PC-9 (cell line): ENCODE measurements around the gene CBL. TPM values are rescaled to one million over a fixed set of nuclear protein-coding genes. Genes with fewer than 3 reads are reported as not detected.
A peak's percentile ranks its signal among the peaks of the same experiment; 100 is the strongest.

Experiments used
- BruUV-seq: library from RNA; stranded (reverse); fragments of 400-500 nt; replicated peaks from 2 replicates; lab custom pipeline; 2021; lab: Mats Ljungman, UMichigan
- CTCF ChIA-PET: fragments of 300-600 bp; sonication (Branson Sonifier 250); formaldehyde crosslinking; loops from one replicate; lab custom pipeline; 2022; ENCODE audit warnings: antibody characterized with exemption; lab: Charles Lee
- POLR2A ChIA-PET: fragments of 300-600 bp; sonication (Branson Sonifier 250); formaldehyde crosslinking; loops from one replicate; lab custom pipeline; 2022; ENCODE audit warnings: antibody characterized with exemption; ENCODE audit not compliant: unreplicated experiment; lab: Charles Lee
- DNase-seq, 2 experiments: peaks; one replicate each; pipeline versions ENCODE4 v3.0.0 to v3.0.0-alpha.2; 2015 to 2022; ENCODE audit warnings: mixed read lengths in 1 of 2
- H2AFZ ChIP-seq: fragments of 200-600 bp; sonication (generic); 2 replicates; pipeline ENCODE4 v1.8.1; 2017; ENCODE audit warnings: antibody characterized with exemption
- H3F3A ChIP-seq: fragments of 200-600 bp; sonication (generic); 2 replicates; pipeline ENCODE4 v1.8.1; 2017; ENCODE audit warnings: antibody characterized with exemption, mild to moderate bottlenecking, low read depth; ENCODE audit not compliant: insufficient read depth
- H3K27ac ChIP-seq: fragments of 200-600 bp; sonication (generic); 2 replicates; pipeline ENCODE4 v1.6.1; 2016; ENCODE audit warnings: mixed run types
- H3K27me3 ChIP-seq: fragments of 200-600 bp; sonication (generic); 2 replicates; pipeline ENCODE4 v1.6.1; 2016; ENCODE audit warnings: low read depth, mixed run types; ENCODE audit not compliant: insufficient read depth
- H3K36me3 ChIP-seq: fragments of 200-600 bp; sonication (generic); 2 replicates; pipeline ENCODE4 v1.6.1; 2016; ENCODE audit warnings: low read depth, mixed run types
- H3K4me1 ChIP-seq: fragments of 200-600 bp; sonication (generic); replicated peaks from 2 replicates; pipeline ENCODE4 v1.6.1; 2016; ENCODE audit warnings: mixed run types; ENCODE audit not compliant: insufficient read depth
- H3K4me2 ChIP-seq: fragments of 200-600 bp; sonication (generic); 2 replicates; pipeline ENCODE4 v1.6.1; 2017; ENCODE audit warnings: mixed run types
- H3K4me3 ChIP-seq: fragments of 200-600 bp; sonication (generic); 2 replicates; pipeline ENCODE4 v1.6.1; 2016; ENCODE audit warnings: mixed run types
- H3K79me2 ChIP-seq: fragments of 200-600 bp; sonication (generic); 2 replicates; pipeline ENCODE4 v1.6.1; 2017; ENCODE audit warnings: low read depth, mixed run types
- H3K9me2 ChIP-seq: fragments of 200-600 bp; sonication (generic); 2 replicates; pipeline ENCODE4 v1.8.1; 2017; ENCODE audit warnings: mild to moderate bottlenecking; ENCODE audit not compliant: insufficient read depth
- H3K9me3 ChIP-seq: fragments of 200-600 bp; sonication (generic); 2 replicates; pipeline ENCODE4 v1.8.1; 2016; ENCODE audit warnings: low read depth; ENCODE audit not compliant: insufficient read depth
- H4K20me1 ChIP-seq: fragments of 200-600 bp; sonication (generic); 2 replicates; pipeline ENCODE4 v1.8.1; 2017; ENCODE audit not compliant: insufficient read depth
- EZH2 ChIP-seq: fragments of 200-600 bp; sonication (generic); IDR thresholded peaks from 2 replicates; pipeline ENCODE4 v1.8.0; 2017; ENCODE audit warnings: antibody characterized with exemption, low read depth
- intact Hi-C: fragments of 100-400 bp; cut with micrococcal nuclease; formaldehyde crosslinking; loops from one replicate; pipeline ENCODE4 v1.10.0; 2022; ENCODE audit not compliant: unreplicated experiment
- total RNA-seq: library from RNA; stranded (reverse); gene quantifications from 2 replicates; pipeline ENCODE4 v1.2.3, GENCODE V29; 2021
- TF ChIP-seq, protein P1 (sequence below): fragments of 200-600 bp; sonication (generic); conservative IDR thresholded peaks from 2 replicates; pipeline ENCODE4 v1.6.1; 2017; ENCODE audit warnings: mixed run types, antibody characterized with exemption, mild to moderate bottlenecking, moderate library complexity

Gene CBL
- total RNA-seq, 1 experiment from 2014 or later: 32.9 TPM

DNA sequence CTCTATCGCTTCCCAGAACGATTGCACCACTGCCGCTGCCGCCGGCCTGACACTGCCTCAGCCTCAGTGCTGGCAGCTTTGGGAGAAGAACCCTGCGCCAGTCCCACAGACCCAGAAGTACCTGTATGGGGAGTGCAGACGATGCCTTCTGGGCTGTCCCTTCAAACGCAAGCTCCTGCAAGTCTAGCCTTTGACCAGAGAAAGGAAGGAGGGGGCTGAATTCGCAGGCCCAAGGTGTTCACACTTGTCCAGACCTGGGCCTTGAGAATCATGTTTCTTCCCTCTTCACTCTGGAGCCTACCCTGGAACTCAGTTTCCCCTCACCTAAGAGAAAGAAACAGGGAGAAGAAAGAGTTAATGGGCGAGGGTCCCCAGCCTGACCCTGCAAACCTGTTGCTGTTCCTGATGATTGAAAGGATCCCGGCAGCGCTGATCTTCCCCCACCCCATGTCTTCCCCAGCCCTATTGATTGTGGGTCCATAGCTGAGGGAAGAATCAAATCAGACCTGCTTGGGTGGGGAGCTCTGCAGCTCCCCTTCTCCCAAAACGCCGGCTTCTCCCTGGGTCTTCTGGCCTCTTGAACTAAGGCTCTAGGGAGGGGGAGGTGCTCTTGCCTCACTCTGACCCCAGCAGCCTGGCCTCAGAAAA, 111.6 kb downstream of the CBL start:
- no peaks in the 10 kb centered on the region for H3K9me3 ChIP-seq
- H4K20me1 ChIP-seq: no peaks in the 10 kb centered on the region
- CTCF ChIA-PET: interaction anchor here (0.6 to 0.9 kb wide), 3 partner anchors 149 to 256 kb away, joined by 3 to 5 read pairs (median 4); partner anchors contain the start of gene DPAGT1
- H3F3A ChIP-seq: peaks cover 23% of the 10 kb centered on the region; the same call in 1 of the 2 replicates
- no peak overlapping the region for H3K4me3 ChIP-seq
- DNase-seq: no peak
- H3K4me2 ChIP-seq: peak overlapping the region; percentile 56
- H3K36me3 ChIP-seq: no peaks in the 10 kb centered on the region
- TSS peak; percentile 21 for BruUV-seq
- H3K27me3 ChIP-seq: peaks cover 20% of the 10 kb centered on the region
- H3K27ac ChIP-seq: no peak overlapping the region
- TF ChIP-seq, protein P1, sequence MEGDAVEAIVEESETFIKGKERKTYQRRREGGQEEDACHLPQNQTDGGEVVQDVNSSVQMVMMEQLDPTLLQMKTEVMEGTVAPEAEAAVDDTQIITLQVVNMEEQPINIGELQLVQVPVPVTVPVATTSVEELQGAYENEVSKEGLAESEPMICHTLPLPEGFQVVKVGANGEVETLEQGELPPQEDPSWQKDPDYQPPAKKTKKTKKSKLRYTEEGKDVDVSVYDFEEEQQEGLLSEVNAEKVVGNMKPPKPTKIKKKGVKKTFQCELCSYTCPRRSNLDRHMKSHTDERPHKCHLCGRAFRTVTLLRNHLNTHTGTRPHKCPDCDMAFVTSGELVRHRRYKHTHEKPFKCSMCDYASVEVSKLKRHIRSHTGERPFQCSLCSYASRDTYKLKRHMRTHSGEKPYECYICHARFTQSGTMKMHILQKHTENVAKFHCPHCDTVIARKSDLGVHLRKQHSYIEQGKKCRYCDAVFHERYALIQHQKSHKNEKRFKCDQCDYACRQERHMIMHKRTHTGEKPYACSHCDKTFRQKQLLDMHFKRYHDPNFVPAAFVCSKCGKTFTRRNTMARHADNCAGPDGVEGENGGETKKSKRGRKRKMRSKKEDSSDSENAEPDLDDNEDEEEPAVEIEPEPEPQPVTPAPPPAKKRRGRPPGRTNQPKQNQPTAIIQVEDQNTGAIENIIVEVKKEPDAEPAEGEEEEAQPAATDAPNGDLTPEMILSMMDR: no peak
- no peak for TF ChIP-seq EZH2
- peaks cover 44% of the 10 kb centered on the region for H3K4me1 ChIP-seq
- no peaks in the 10 kb centered on the region for H3K9me2 ChIP-seq
- no peaks in the 10 kb centered on the region for H3K79me2 ChIP-seq
- intact Hi-C loops: loop anchor here (5.0 kb wide), 3 partner anchors 110 to 405 kb away; partner anchors contain the start of genes CBL and DPAGT1
- H2AFZ ChIP-seq: no peak overlapping the region
- POLR2A ChIA-PET: interaction anchor here (0.6 kb wide), 3 partner anchors 334 to 804 kb away, joined by 6 to 31 read pairs (median 14); no protein-coding TSS in a partner anchor

DNA sequence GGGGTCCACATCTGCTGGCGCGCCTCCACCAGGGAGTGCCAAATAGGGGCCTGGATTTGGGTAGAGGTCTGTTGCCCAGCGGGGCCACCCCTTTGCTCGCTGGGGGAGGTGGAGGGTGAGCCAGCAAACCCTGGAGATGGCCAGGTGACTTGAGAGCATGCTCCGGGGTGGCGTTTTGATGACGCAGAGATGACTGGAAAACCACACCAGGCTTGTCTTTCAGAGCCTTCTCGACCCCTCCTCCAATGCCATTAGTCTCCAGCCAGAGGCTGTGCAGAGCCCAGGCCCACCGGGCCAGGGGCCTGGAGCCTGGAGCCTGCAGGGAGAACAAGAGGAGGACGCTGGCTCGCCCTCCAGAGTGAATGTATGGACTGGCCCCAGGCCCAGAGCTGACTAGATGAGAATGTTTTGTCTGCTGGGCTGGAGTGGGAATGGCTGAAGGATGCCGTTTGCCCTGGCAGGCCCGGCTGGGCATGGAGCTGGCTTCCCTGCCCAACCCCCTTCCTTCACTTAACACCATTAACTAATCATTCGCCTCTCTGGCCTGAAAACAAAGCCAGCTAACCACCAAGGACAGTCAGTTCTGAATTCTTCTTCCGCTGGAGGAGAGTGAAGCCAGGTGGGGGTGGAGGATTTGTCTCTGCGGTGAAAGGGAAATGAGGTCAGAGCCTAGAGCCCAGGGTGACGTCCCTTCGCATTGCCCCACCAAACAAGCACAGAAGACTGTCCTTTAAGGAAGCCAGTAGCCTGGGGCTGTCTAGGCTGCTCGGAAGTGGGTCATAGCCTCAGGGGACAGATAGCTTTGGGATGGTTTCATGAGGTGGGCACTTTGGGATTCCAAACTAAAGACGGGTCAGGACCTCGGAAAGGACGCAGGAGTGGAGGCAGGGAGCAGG, 112.3 kb downstream of the CBL start:
- Histone ChIP-seq H3K27me3 (peaks cover 20% of the 10 kb centered on the region), H3K79me2 (no peaks in the 10 kb centered on the region), H3K4me1 (peaks cover 44% of the 10 kb centered on the region), H4K20me1 (no peaks in the 10 kb centered on the region), H3K4me2 (peak overlapping the region; percentile 31), H3F3A (peaks cover 25% of the 10 kb centered on the region; the same call in 1 of the 2 replicates), H3K9me2 (no peaks in the 10 kb centered on the region), H3K9me3 (no peaks in the 10 kb centered on the region), H2AFZ (no peak overlapping the region), H3K36me3 (no peaks in the 10 kb centered on the region), H3K4me3 (no peak overlapping the region), H3K27ac (no peak overlapping the region)
- peak; percentile 56 to 64 for DNase-seq
- CTCF ChIA-PET: interaction anchor here (0.6 to 1.1 kb wide), 3 partner anchors 10 to 149 kb away, joined by 3 to 8 read pairs (median 3); no protein-coding TSS in a partner anchor
- POLR2A ChIA-PET: interaction anchor here (0.5 kb wide), 1 partner anchor 112 kb away, joined by 4 read pairs; the partner anchor contains the start of gene CBL
- intact Hi-C loops: loop anchor here (5.0 kb wide), 3 partner anchors 111 to 406 kb away; partner anchors contain the start of genes CBL and DPAGT1
- no peak for TF ChIP-seq EZH2
- TF ChIP-seq, protein P1: no peak
- BruUV-seq: no TSS peak
